Measurements from ENCODE around the gene GRIA1.

Gene GRIA1

DNA sequence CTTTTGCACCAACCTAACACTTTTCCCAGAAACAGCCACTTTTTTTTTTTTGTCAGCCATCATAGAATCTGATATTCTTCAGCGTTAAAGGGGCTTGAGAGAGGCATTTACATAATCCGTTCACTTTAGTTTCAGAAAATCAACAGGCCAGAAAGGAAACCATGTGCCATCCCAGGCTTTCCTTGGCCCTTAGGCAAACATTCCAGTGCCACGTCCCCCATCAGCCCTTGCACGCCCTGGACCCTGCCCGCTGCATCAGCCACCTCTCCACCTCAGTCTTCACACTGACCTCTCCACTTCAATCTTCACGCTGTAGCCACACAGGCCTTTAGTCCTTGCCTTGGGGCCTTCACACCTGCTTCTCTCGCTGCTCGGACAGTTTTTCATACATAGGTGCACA, 123.2 kb downstream of the GRIA1 start:
- DNase-seq (ENCODE audit: extremely low read depth, low read depth), result no peak
- TF ChIP-seq, protein P1, sequence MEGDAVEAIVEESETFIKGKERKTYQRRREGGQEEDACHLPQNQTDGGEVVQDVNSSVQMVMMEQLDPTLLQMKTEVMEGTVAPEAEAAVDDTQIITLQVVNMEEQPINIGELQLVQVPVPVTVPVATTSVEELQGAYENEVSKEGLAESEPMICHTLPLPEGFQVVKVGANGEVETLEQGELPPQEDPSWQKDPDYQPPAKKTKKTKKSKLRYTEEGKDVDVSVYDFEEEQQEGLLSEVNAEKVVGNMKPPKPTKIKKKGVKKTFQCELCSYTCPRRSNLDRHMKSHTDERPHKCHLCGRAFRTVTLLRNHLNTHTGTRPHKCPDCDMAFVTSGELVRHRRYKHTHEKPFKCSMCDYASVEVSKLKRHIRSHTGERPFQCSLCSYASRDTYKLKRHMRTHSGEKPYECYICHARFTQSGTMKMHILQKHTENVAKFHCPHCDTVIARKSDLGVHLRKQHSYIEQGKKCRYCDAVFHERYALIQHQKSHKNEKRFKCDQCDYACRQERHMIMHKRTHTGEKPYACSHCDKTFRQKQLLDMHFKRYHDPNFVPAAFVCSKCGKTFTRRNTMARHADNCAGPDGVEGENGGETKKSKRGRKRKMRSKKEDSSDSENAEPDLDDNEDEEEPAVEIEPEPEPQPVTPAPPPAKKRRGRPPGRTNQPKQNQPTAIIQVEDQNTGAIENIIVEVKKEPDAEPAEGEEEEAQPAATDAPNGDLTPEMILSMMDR (IDR thresholded peaks at IDR 0.05; ENCODE audit: low read depth, low read length), result no peak

DNA sequence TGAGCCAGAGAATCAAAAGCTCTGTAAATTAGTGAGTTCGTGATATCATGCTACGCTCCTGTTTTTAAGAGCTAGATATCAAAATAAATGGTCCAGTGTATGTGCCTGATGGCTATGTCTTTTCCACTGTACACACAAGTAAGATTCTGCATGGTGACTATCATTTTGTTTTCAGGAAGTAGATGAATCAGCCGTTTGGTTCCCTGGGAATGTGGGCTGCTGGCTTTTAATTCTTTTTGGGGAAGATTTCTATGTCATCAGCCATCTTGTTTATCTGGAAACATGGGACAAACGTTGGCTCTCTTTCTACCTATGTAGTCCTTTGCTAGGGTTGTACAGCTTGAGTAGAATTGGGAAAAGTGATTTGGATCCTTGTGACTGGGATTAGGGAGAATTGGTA, 126.7 kb downstream of the GRIA1 start:
- DNase-seq (ENCODE audit: extremely low read depth, low read depth), result no peak
- TF ChIP-seq, protein P1 (IDR thresholded peaks at IDR 0.05; ENCODE audit: low read depth, low read length), result no peak

DNA sequence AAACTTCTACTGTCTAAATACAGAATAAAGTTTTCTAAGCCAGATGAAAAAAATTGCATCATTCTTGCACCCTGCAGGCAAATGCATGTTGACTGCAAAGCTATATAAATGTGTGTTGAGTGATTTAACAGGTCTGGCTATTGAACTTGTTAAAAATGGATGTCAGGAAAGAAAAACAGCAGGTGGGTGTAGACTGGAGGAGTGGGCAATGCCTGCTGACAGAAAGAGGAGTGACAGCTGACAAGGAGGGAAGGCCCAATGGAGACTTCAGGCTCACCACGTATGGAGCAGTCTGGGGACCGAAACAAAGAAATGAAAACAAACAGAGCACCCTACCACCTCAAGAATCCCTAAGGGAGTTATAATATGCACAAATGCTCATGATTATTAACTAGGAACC, 127.8 kb downstream of the GRIA1 start:
- DNase-seq (ENCODE audit: extremely low read depth, low read depth), result no peak
- TF ChIP-seq, protein P1 (IDR thresholded peaks at IDR 0.05; ENCODE audit: low read depth, low read length), result no peak

DNA sequence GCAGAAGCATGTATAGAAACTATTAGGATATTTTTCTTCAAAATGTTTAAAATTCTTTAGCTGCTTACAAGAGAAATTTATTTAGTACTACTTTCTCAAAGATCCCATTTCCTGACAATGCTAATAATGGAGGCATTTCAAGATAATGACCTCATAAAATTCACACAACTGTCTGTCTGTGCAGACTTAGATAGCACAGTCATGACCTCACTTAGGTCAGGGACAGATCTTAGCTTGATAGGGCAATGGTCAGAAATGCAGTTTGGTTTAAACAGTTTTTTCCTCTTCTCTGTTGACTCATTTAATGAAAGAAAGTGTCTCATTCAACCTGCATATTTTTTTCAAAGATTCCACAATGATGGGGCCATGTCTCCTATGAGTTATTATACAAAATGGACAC, 128.4 kb downstream of the GRIA1 start:
- TF ChIP-seq, protein P1 (IDR thresholded peaks at IDR 0.05; ENCODE audit: low read depth, low read length), result no peak
- no peak for DNase-seq (ENCODE audit: extremely low read depth, low read depth)

DNA sequence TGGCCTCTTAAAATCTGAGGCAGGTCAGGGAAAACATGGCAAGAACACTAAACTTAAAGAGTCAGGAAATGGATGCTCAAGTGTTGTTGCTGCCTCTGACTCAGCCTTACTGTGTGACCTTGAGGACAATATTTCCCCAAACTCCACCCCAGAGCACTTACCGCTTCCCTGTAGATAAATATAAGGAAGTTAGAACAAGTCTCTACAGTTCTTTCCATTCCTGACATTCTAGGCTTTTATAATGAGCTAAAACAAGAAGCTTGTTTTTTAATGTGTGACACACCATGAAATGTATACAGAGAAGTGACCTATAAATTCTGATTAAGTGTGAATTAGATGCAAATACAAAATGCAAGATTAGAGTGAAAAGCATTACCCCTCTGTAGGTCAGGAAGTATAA, 129.3 kb downstream of the GRIA1 start:
- DNase-seq (ENCODE audit: extremely low read depth, low read depth), result no peak
- TF ChIP-seq, protein P1 (IDR thresholded peaks at IDR 0.05; ENCODE audit: low read depth, low read length), result no peak

DNA sequence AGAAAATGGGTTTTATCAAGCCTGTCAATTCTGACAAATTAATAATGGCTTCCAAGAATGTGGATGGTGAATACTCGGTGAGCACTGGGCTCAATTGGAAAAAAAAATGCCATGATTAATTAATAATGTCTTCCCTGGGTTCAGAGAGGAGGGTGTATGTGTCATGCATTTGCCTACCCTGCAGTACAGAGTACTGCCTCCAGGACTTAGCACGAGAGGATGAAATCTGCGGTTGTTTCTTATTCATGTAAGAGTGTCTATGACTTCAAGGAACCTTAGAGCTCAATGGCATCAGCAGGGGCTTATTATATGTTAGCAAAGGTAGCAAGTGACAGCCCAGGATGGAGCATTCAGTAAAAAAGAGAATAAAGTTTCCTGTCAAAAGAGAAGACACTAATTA, 132.7 kb downstream of the GRIA1 start:
- no peak for DNase-seq (ENCODE audit: extremely low read depth, low read depth)
- TF ChIP-seq, protein P1 (IDR thresholded peaks at IDR 0.05; ENCODE audit: low read depth, low read length), result no peak

DNA sequence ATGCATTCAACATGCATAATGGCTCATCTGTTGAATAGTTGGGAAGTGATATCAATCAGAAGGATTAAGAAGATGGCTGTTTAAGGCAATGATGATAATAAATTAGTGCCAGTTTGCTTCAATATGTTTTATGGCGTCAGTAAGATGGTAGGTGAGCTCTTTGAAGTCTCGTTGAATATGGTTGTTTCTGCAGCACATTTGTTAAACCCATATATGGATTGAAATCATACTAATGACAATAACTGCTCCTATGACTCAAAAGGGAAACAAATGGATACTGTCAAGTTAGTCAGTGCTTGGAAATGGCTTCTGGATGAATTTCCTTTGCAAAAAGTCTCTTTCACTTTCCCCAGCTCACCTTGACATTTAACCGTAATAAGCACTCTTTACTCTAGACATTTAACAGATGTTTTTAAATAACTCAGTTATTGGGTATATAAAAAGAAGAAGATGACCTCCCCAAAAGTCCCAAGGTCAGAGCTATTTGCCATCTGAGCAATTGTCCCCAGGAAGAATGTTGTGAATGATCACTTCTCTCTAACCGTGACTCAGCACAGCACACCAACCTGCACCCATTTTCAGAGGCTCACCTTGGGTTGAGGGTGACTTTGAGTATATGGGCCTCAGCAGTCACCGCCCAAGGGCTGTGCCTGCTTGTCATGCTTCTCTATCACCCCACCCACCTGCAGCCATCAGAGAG, 133.4 kb downstream of the GRIA1 start:
- TF ChIP-seq, protein P1 (IDR thresholded peaks at IDR 0.05; ENCODE audit: low read depth, low read length), result no peak

More for the DNA sequence above, 133.4 kb downstream of the GRIA1 start:
- DNase-seq (ENCODE audit: extremely low read depth, low read depth), result no peak
